GM13977 (cell line): ENCODE measurements around the gene IGLL5.

Experiments used
- DNase-seq: peaks from one replicate; pipeline ENCODE4 v3.0.0; 2012; ENCODE audit warnings: low spot score
- CTCF ChIP-seq: IDR thresholded peaks from 2 replicates; pipeline ENCODE4 v1.5.1; 2012; ENCODE audit warnings: mild to moderate bottlenecking, control low read depth; ENCODE audit not compliant: insufficient read depth; ENCODE audit errors: extremely low read depth, missing control alignments
- in situ Hi-C: fragments of 300-500 bp; cut with MboI; formaldehyde crosslinking; loops from one replicate; pipeline ENCODE4 v1.12.0; 2022; ENCODE audit warnings: low sequenced_read_pairs, low pct_unique_long_range_greater_than_20kb, mixed read lengths, inconsistent platforms; ENCODE audit not compliant: unreplicated experiment

Gene IGLL5

GRCh38 chr22:22871536-22872278, 15.9 kb upstream of the IGLL5 start:
- TF ChIP-seq CTCF: no peak
- DNase-seq: no peak
- in situ Hi-C loops: no loop called here

GRCh38 chr22:22872722-22873708, 14.6 kb upstream of the IGLL5 start:
- no peak for TF ChIP-seq CTCF

GRCh38 chr22:22877523-22878210, 9.9 kb upstream of the IGLL5 start:
- peak; percentile 43 for TF ChIP-seq CTCF
- DNase-seq: no peak
- in situ Hi-C loops: no loop called here

More at GRCh38 chr22:22872722-22873708, 14.6 kb upstream of the IGLL5 start:
- no peak for DNase-seq
- in situ Hi-C loops: no loop called here

- DNase-seq: no peak
- TF ChIP-seq CTCF: no peak
- in situ Hi-C loops: no loop called here
Measured at GRCh38 chr22:22878211-22878570, 9.4 kb upstream of the IGLL5 start.

- peak; percentile 19 for TF ChIP-seq CTCF
- in situ Hi-C loops: no loop called here
- DNase-seq: no peak
Measured at GRCh38 chr22:22878801-22879674, 8.6 kb upstream of the IGLL5 start.
